ENCODE data around the gene CCT6B.
A peak's percentile ranks its signal among the peaks of the same experiment; 100 is the strongest.

CCT6B gene

GRCh38 chr17:34979153-34979552 is 17.9 kb upstream of the CCT6B start:
- no peaks in the 10 kb centered on the region for H3F3A ChIP-seq (ENCODE audit: low read depth)
- no peak for TF ChIP-seq EZH2phosphoT487 (IDR thresholded peaks at IDR 0.05; ENCODE audit: borderline replicate concordance)
- H3K4me2 ChIP-seq (ENCODE audit: low read depth, low read length, poor library complexity, severe bottlenecking), result peak overlapping the region; percentile 94
- peak overlapping the region; percentile 81 for H3K4me3 ChIP-seq (ENCODE audit: low read length, poor library complexity, severe bottlenecking)
- no peak overlapping the region for H2AFZ ChIP-seq (ENCODE audit: low read length)
- H3K79me2 ChIP-seq (ENCODE audit: insufficient read depth, low read length), result peaks cover 30% of the 10 kb centered on the region
- H3K27me3 ChIP-seq (ENCODE audit: insufficient read depth, low read length, poor library complexity, severe bottlenecking), result no peaks in the 10 kb centered on the region
- no peaks in the 10 kb centered on the region for H4K20me1 ChIP-seq (ENCODE audit: insufficient read depth, low read length, poor library complexity, severe bottlenecking)
- no peaks in the 10 kb centered on the region for H3K9me2 ChIP-seq (replicated peaks; ENCODE audit: low read depth, low read length)
- H3K36me3 ChIP-seq (ENCODE audit: insufficient read depth, low read length), result no peaks in the 10 kb centered on the region
- H3K4me1 ChIP-seq (ENCODE audit: insufficient read depth, low read length, poor library complexity, severe bottlenecking), result peaks cover 41% of the 10 kb centered on the region
- H3K9ac ChIP-seq (ENCODE audit: low read depth, low read length, poor library complexity, severe bottlenecking), result no peak overlapping the region
- H3K9me3 ChIP-seq (ENCODE audit: insufficient read depth, low read depth, low read length), result no peaks in the 10 kb centered on the region

- H3K79me2 ChIP-seq (ENCODE audit: insufficient read depth, low read length), result no peaks in the 10 kb centered on the region
- no peak overlapping the region for H3K9ac ChIP-seq (ENCODE audit: low read depth, low read length, poor library complexity, severe bottlenecking)
- TF ChIP-seq CTCF (conservative IDR thresholded peaks at IDR 0.05; ENCODE audit: low read length) (no peak), EZH2phosphoT487 (IDR thresholded peaks at IDR 0.05; ENCODE audit: borderline replicate concordance) (no peak)
- H3K36me3 ChIP-seq (ENCODE audit: insufficient read depth, low read length), result no peaks in the 10 kb centered on the region
- no peaks in the 10 kb centered on the region for H3K9me3 ChIP-seq (ENCODE audit: insufficient read depth, low read depth, low read length)
- no peaks in the 10 kb centered on the region for H3K9me2 ChIP-seq (replicated peaks; ENCODE audit: low read depth, low read length)
- H2AFZ ChIP-seq (ENCODE audit: low read length), result no peak overlapping the region
- H3K27me3 ChIP-seq (ENCODE audit: insufficient read depth, low read length, poor library complexity, severe bottlenecking), result no peaks in the 10 kb centered on the region
- no peaks in the 10 kb centered on the region for H3F3A ChIP-seq (ENCODE audit: low read depth)
- H3K4me3 ChIP-seq (ENCODE audit: low read length, poor library complexity, severe bottlenecking), result no peak overlapping the region
- H4K20me1 ChIP-seq (ENCODE audit: insufficient read depth, low read length, poor library complexity, severe bottlenecking), result no peaks in the 10 kb centered on the region
- peaks cover 16% of the 10 kb centered on the region for H3K4me1 ChIP-seq (ENCODE audit: insufficient read depth, low read length, poor library complexity, severe bottlenecking)
- no peak overlapping the region for H3K4me2 ChIP-seq (ENCODE audit: low read depth, low read length, poor library complexity, severe bottlenecking)
Observed at GRCh38 chr17:34974794-34975785, 13.8 kb upstream of the CCT6B start.

GRCh38 chr17:34974179-34974578 is 12.9 kb upstream of the CCT6B start:
- no peak overlapping the region for H2AFZ ChIP-seq (ENCODE audit: low read length)

More at GRCh38 chr17:34974179-34974578, 12.9 kb upstream of the CCT6B start:
- Histone ChIP-seq H4K20me1 (ENCODE audit: insufficient read depth, low read length, poor library complexity, severe bottlenecking) (no peaks in the 10 kb centered on the region), H3K9ac (ENCODE audit: low read depth, low read length, poor library complexity, severe bottlenecking) (no peak overlapping the region), H3K4me1 (ENCODE audit: insufficient read depth, low read length, poor library complexity, severe bottlenecking) (peaks cover 7% of the 10 kb centered on the region), H3K27me3 (ENCODE audit: insufficient read depth, low read length, poor library complexity, severe bottlenecking) (no peaks in the 10 kb centered on the region), H3K9me3 (ENCODE audit: insufficient read depth, low read depth, low read length) (no peaks in the 10 kb centered on the region), H3F3A (ENCODE audit: low read depth) (no peaks in the 10 kb centered on the region), H3K36me3 (ENCODE audit: insufficient read depth, low read length) (no peaks in the 10 kb centered on the region), H3K79me2 (ENCODE audit: insufficient read depth, low read length) (no peaks in the 10 kb centered on the region), H3K4me3 (ENCODE audit: low read length, poor library complexity, severe bottlenecking) (no peak overlapping the region), H3K9me2 (replicated peaks; ENCODE audit: low read depth, low read length) (no peaks in the 10 kb centered on the region), H3K4me2 (ENCODE audit: low read depth, low read length, poor library complexity, severe bottlenecking) (no peak overlapping the region)
- no peak for TF ChIP-seq CTCF (conservative IDR thresholded peaks at IDR 0.05; ENCODE audit: low read length)
- no peak for TF ChIP-seq EZH2phosphoT487 (IDR thresholded peaks at IDR 0.05; ENCODE audit: borderline replicate concordance)
